HepG2 (cell line): ENCODE measurements around the gene NLRP14. TPM values are rescaled to one million over a fixed set of nuclear protein-coding genes. Genes with fewer than 3 reads are reported as not detected.

Experiments used
- ATAC-seq: fragments of 200-7000 bp; cut with Tn5 transposase; 3 replicates; pipeline ENCODE4 v1.9.1; 2020; ENCODE audit warnings: mild to moderate bottlenecking, moderate library complexity
- BruUV-seq: library from RNA; stranded (reverse); fragments of 400-500 nt; replicated peaks from 2 replicates; lab custom pipeline; 2021; lab: Mats Ljungman, UMichigan
- CTCF ChIA-PET: fragments of 300-600 bp; formaldehyde crosslinking; extraction: SDS; loops from one replicate; lab custom pipeline; 2021; ENCODE audit warnings: low total read pairs, inconsistent platforms, low intra/inter-chr PET ratio; lab: Yijun Ruan, JAX
- POLR2A ChIA-PET: fragments of 350-600 bp; sonication (Branson Sonifier 250); formaldehyde crosslinking; loops from one replicate; lab custom pipeline; 2020; ENCODE audit warnings: antibody characterized with exemption, inconsistent platforms; lab: Yijun Ruan, JAX
- DNase-seq: peaks from one replicate; pipeline ENCODE4 v3.0.0-alpha.2; 2015; ENCODE audit warnings: low spot score
- FAIRE-seq: peaks from 3 replicates; lab custom pipeline; 2011; peaks lifted over from hg19 to GRCh38; lab: Jason Lieb, UNC
- H2AFZ ChIP-seq: one replicate; pipeline ENCODE4 v1.6.1; 2011; ENCODE audit warnings: low read length, inconsistent platforms
- H3K27ac ChIP-seq: fragments of 300-600 bp; 3 replicates; pipeline ENCODE4 v1.8.0; 2011; ENCODE audit warnings: mixed run types, mild to moderate bottlenecking, mixed read lengths, low read length, inconsistent platforms; ENCODE audit not compliant: insufficient read depth; ENCODE audit errors: extremely low read length
- H3K27me3 ChIP-seq, 2 experiments: fragments of 200-600 bp in 1 of 2; 2 replicates in 1 of 2; 3 replicates in 1 of 2; pipeline versions ENCODE4 v1.6.0 to v1.8.0; 2011; ENCODE audit warnings: low read length in 2 of 2, mild to moderate bottlenecking in 2 of 2, moderate library complexity in 2 of 2, inconsistent platforms in 1 of 2; ENCODE audit not compliant: insufficient read depth in 2 of 2, control insufficient read depth in 1 of 2
- H3K36me3 ChIP-seq, 2 experiments: fragments of 200-600 bp in 1 of 2; replicated peaks in 1 of 2; 2 replicates in 1 of 2; 3 replicates in 1 of 2; pipeline versions ENCODE4 v1.5.1 to v1.8.0; 2011; ENCODE audit warnings: low read length in 2 of 2, inconsistent platforms in 1 of 2; ENCODE audit not compliant: insufficient read depth in 2 of 2, control insufficient read depth in 1 of 2
- H3K4me1 ChIP-seq: 2 replicates; pipeline ENCODE4 v1.5.1; 2012; ENCODE audit warnings: low read length, inconsistent platforms; ENCODE audit not compliant: insufficient read depth
- H3K4me2 ChIP-seq: 2 replicates; pipeline ENCODE4 v1.6.0; 2011; ENCODE audit warnings: low read depth, low read length, inconsistent platforms
- H3K4me3 ChIP-seq, 3 experiments: fragments of 200-600 bp in 1 of 3; sonication (generic), shearing (Covaris generic) in 1 of 3; replicated peaks in 1 of 3; 2 replicates each; pipeline ENCODE4 v1.5.1; 2011 to 2016; ENCODE audit warnings: low read length in 3 of 3, inconsistent platforms in 2 of 3, low read depth in 2 of 3, mild to moderate bottlenecking in 2 of 3, control low read depth in 1 of 3, mixed read lengths in 1 of 3; ENCODE audit not compliant: insufficient read depth in 1 of 3
- H3K79me2 ChIP-seq: one replicate; pipeline ENCODE4 v1.6.1; 2011; ENCODE audit warnings: low read length, inconsistent platforms; ENCODE audit not compliant: insufficient read depth
- H3K9ac ChIP-seq: 2 replicates; pipeline ENCODE4 v1.6.0; 2011; ENCODE audit warnings: mild to moderate bottlenecking, low read depth, low read length, inconsistent platforms; ENCODE audit not compliant: insufficient read depth
- H3K9me3 ChIP-seq: 2 replicates; pipeline ENCODE4 v1.5.1; 2012; ENCODE audit warnings: mild to moderate bottlenecking, low read length
- H4K20me1 ChIP-seq: 2 replicates; pipeline ENCODE4 v1.6.0; 2011; ENCODE audit warnings: inconsistent platforms, mild to moderate bottlenecking, low read length, moderate library complexity; ENCODE audit not compliant: insufficient read depth
- BCLAF1 ChIP-seq: fragments of 450-650 bp; IDR thresholded peaks from 2 replicates; pipeline ENCODE4 v1.6.1; 2017; ENCODE audit warnings: mild to moderate bottlenecking
- ETV5 ChIP-seq: IDR thresholded peaks from 2 replicates; pipeline ENCODE4 v1.6.1; 2018; ENCODE audit warnings: missing biosample characterization, missing genetic modification reagents, inconsistent platforms, borderline replicate concordance
- NCOR1 ChIP-seq: fragments of 200-600 bp; sonication (generic); IDR thresholded peaks from 2 replicates; pipeline ENCODE4 v1.7.0; 2017; ENCODE audit warnings: antibody characterized with exemption, low read length, borderline replicate concordance
- PCBP1 ChIP-seq: fragments of 200-400 bp; formaldehyde crosslinking; IDR thresholded peaks from 2 replicates; pipeline ENCODE4 v1.6.1; 2017; ENCODE audit warnings: mild to moderate bottlenecking, low read depth, low read length, borderline replicate concordance
- THAP8 ChIP-seq: sonication (generic); formaldehyde crosslinking; IDR thresholded peaks from 2 replicates; pipeline ENCODE4 v1.5.1; 2020; ENCODE audit warnings: missing genetic modification reagents, mild to moderate bottlenecking, borderline replicate concordance
- ZFP41 ChIP-seq: sonication (generic); formaldehyde crosslinking; IDR thresholded peaks from 2 replicates; pipeline ENCODE4 v1.4.0; 2020; ENCODE audit warnings: mild to moderate bottlenecking, missing genetic modification reagents, borderline replicate concordance
- ZNF205 ChIP-seq: IDR thresholded peaks from 2 replicates; pipeline ENCODE4 v1.6.1; 2018; ENCODE audit warnings: missing biosample characterization, missing genetic modification reagents
- ZNF75D ChIP-seq: sonication (generic); formaldehyde crosslinking; IDR thresholded peaks from 2 replicates; pipeline ENCODE4 v1.8.1; 2023; ENCODE audit warnings: missing genetic modification reagents, mild to moderate bottlenecking, borderline replicate concordance
- ZSCAN20 ChIP-seq: sonication (generic); formaldehyde crosslinking; IDR thresholded peaks from 2 replicates; pipeline ENCODE4 v1.4.0; 2020; ENCODE audit warnings: missing genetic modification reagents, mild to moderate bottlenecking, borderline replicate concordance
- WGBS: methylation state at CpG from one replicate; pipeline ENCODE4 v1.1.6; 2017; ENCODE audit warnings: low lambda C conversion rate; 5-methylcytosine and 5-hydroxymethylcytosine counted together
- in situ Hi-C: cut with HindIII; loops from 2 replicates; pipeline ENCODE4 v1.10.0; 2017; ENCODE audit warnings: low pct_unique_long_range_greater_than_20kb; ENCODE audit not compliant: extremely low pct_ligation_motif_present
- intact Hi-C: fragments of 100-400 bp; cut with micrococcal nuclease; formaldehyde crosslinking; loops from one replicate; pipeline ENCODE4 v1.10.0; 2022; ENCODE audit not compliant: unreplicated experiment
- polyA plus RNA-seq, 8 experiments: library from polyadenylated mRNA; depleted of rRNA in 3 of 8; stranded (reverse) in 7 of 8; unstranded in 1 of 8; fragments of >200 nt; fragmentation: Illumina TruSeq in 4 of 8; extraction: Trizol in 4 of 8; gene quantifications; 2 replicates each; pipeline versions ENCODE4 v1.2.1 to v1.2.3, GENCODE V29; 2011 to 2016; ENCODE audit warnings: low read depth in 4 of 8, missing spikeins in 1 of 8, mixed read lengths in 1 of 8; ENCODE audit not compliant: insufficient read depth in 1 of 8
- total RNA-seq, 5 experiments: library from RNA; depleted of rRNA; stranded (reverse); fragments of >200 nt; fragmentation: Illumina TruSeq; extraction: Trizol; gene quantifications; 2 replicates each; pipeline ENCODE4 v1.2.3, GENCODE V29; 2016; ENCODE audit warnings: low read depth in 1 of 5
- TF ChIP-seq, protein P1 (sequence below), 2 experiments: sonication (generic) in 1 of 2; formaldehyde crosslinking in 1 of 2; IDR thresholded peaks; 2 replicates each; pipeline versions ENCODE4 v1.4.0 to v1.6.1; 2018 to 2020; ENCODE audit warnings: missing genetic modification reagents in 2 of 2, borderline replicate concordance in 1 of 2, low read depth in 1 of 2, mild to moderate bottlenecking in 1 of 2, missing biosample characterization in 1 of 2

Gene NLRP14
- total and polyA plus RNA-seq, 2 of the 13 experiments (the other 11 are each of a cell fraction or from before 2014, with no cell fraction given): not detected

DNA sequence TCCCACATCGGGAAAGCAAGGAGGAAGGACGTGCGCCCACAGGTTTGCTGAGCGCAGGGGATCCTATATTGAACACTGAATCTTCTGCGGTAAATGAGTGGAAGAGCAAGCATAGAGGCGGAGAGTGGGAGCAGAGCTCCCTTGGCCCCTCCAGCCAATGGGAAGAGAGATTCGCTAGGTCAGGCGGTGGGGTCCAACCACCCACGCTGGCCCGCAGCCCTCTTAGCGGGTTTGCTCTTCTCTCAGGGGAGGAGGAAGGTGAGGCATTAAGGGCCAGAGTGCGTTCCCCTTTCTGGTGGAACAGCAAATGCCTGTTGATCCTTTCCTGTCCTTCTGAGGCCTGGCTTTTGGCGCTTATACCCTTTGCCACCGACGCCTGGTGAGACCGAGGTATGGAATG lies 10.6 kb downstream of the NLRP14 start:
- Histone ChIP-seq H3K4me1 (no peaks in the 10 kb centered on the region), H3K4me2 (no peak overlapping the region), H3K9ac (no peak overlapping the region), H3K27ac (no peak overlapping the region), H3K27me3 (peaks cover 0 to 8% of the 10 kb centered on the region in 2 experiments; a peak in 2 of 5 replicates), H3K36me3 (no peaks in the 10 kb centered on the region), H3K4me3 (no peak overlapping the region), H3K9me3 (no peaks in the 10 kb centered on the region), H2AFZ (no peak overlapping the region), H4K20me1 (no peaks in the 10 kb centered on the region), H3K79me2 (no peaks in the 10 kb centered on the region)
- DNase-seq: no peak
- ATAC-seq: no peak
- TF ChIP-seq ZNF205: no peak
- no peak for TF ChIP-seq PCBP1
- TF ChIP-seq, protein P1, sequence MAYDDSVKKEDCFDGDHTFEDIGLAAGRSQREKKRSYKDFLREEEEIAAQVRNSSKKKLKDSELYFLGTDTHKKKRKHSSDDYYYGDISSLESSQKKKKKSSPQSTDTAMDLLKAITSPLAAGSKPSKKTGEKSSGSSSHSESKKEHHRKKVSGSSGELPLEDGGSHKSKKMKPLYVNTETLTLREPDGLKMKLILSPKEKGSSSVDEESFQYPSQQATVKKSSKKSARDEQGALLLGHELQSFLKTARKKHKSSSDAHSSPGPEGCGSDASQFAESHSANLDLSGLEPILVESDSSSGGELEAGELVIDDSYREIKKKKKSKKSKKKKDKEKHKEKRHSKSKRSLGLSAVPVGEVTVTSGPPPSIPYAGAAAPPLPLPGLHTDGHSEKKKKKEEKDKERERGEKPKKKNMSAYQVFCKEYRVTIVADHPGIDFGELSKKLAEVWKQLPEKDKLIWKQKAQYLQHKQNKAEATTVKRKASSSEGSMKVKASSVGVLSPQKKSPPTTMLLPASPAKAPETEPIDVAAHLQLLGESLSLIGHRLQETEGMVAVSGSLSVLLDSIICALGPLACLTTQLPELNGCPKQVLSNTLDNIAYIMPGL (CRISPR knock-in tag; IDR thresholded peaks at IDR 0.05; ENCODE audit: borderline replicate concordance in 1 of 2, low read depth in 1 of 2): no peak
- no peak for TF ChIP-seq ZSCAN20 (CRISPR knock-in tag)
- TF ChIP-seq ETV5: no peak
- no peak for TF ChIP-seq THAP8 (CRISPR knock-in tag)
- no peak for TF ChIP-seq ZFP41 (CRISPR knock-in tag)
- TF ChIP-seq BCLAF1: no peak
- TF ChIP-seq NCOR1: no peak
- no peak for TF ChIP-seq ZNF75D (CRISPR knock-in tag)
- FAIRE-seq: no peak
- ChIA-PET CTCF (no interaction called here), POLR2A (no interaction called here)
- in situ Hi-C loops (no loop called here), intact Hi-C loops (no loop called here)
- 62% methylated on average over 16 of the region's 16 CpGs for WGBS
- BruUV-seq: no TSS peak
